ENCODE results near the gene MRPS7.

DNA sequence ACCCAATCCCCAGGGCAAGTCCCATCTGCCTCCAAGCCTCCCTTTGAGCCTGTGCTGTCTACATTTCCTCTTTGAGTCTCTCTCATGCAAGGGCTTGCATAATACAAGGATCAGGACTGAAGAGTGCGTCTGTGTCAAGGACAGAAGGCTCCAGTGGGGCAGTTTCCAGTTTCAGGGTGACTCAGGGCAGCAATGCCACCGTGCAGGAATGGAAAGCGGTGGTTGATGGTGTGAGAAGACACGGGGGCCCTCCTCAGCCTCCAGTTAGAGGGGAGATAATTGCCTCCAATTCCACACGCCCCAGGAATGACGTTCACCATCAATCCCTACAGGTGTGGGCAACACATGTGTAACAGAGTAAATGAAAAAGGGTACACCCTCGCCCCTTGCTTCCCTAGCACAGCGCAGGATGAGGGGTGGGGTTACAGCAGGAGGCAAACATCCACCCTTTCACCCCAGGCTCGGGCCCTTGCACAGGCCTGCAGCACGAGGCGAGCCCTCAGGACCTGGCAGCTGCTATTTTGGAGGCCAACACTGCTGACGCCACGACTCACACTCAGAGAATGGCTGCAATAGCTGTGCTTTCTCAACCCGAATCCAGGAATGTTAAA, 52.4 kb downstream of the MRPS7 start:
- TF ChIP-seq, protein P1, sequence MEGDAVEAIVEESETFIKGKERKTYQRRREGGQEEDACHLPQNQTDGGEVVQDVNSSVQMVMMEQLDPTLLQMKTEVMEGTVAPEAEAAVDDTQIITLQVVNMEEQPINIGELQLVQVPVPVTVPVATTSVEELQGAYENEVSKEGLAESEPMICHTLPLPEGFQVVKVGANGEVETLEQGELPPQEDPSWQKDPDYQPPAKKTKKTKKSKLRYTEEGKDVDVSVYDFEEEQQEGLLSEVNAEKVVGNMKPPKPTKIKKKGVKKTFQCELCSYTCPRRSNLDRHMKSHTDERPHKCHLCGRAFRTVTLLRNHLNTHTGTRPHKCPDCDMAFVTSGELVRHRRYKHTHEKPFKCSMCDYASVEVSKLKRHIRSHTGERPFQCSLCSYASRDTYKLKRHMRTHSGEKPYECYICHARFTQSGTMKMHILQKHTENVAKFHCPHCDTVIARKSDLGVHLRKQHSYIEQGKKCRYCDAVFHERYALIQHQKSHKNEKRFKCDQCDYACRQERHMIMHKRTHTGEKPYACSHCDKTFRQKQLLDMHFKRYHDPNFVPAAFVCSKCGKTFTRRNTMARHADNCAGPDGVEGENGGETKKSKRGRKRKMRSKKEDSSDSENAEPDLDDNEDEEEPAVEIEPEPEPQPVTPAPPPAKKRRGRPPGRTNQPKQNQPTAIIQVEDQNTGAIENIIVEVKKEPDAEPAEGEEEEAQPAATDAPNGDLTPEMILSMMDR (IDR thresholded peaks at IDR 0.05): no peak
- no peak for TF ChIP-seq POLR2A (IDR thresholded peaks at IDR 0.05)

Measured in ovary (tissue), 3 donors.